Sigmoid colon (tissue), 7 donors: ENCODE results near the gene THBS2. TPM values are rescaled to one million over a fixed set of nuclear protein-coding genes. Genes with fewer than 3 reads are reported as not detected.

Experiments used
- DNase-seq: peaks from one replicate; pipeline ENCODE4 v3.0.0-alpha.2; 2019
- H3K27ac ChIP-seq, 4 donors: fragments of 200-600 bp; sonication (generic); one replicate each; pipeline ENCODE4 v1.5.1; 2016 to 2019; ENCODE audit warnings: mild to moderate bottlenecking in 1 of 4
- H3K27me3 ChIP-seq, 3 donors: fragments of 200-600 bp; sonication (generic); one replicate each; pipeline ENCODE4 v1.5.1; 2019; ENCODE audit warnings: mild to moderate bottlenecking in 1 of 3
- H3K36me3 ChIP-seq, 4 donors: fragments of 200-600 bp; sonication (generic); one replicate each; pipeline ENCODE4 v1.5.1; 2016 to 2019
- H3K4me1 ChIP-seq, 4 donors: fragments of 200-600 bp; sonication (generic); one replicate each; pipeline ENCODE4 v1.5.1; 2017 to 2019
- H3K4me3 ChIP-seq, 4 donors: fragments of 200-600 bp; sonication (generic); one replicate each; pipeline ENCODE4 v1.5.1; 2017 to 2019; ENCODE audit warnings: mild to moderate bottlenecking in 2 of 4, moderate library complexity in 1 of 4
- H3K9me3 ChIP-seq, 4 donors: fragments of 200-600 bp in 3 of 4; sonication (generic) in 3 of 4; one replicate each; pipeline versions ENCODE4 v1.5.1 to v1.6.1; 2013 to 2019
- CTCF ChIP-seq, 4 experiments: fragments of 450-650 bp in 3 of 4; fragments of 200-600 bp in 1 of 4; IDR thresholded peaks; one replicate each; pipeline ENCODE4 v1.5.1; 2016 to 2019; ENCODE audit warnings: antibody characterized with exemption in 4 of 4, mild to moderate bottlenecking in 3 of 4, moderate library complexity in 2 of 4
- EP300 ChIP-seq, 4 donors: sonication (generic); formaldehyde crosslinking; IDR thresholded peaks; one replicate each; pipeline ENCODE4 v1.6.1; 2017; ENCODE audit warnings: antibody characterized with exemption in 4 of 4
- POLR2A ChIP-seq, 2 donors: fragments of 450-650 bp; IDR thresholded peaks; one replicate each; pipeline ENCODE4 v1.6.1; 2016; ENCODE audit warnings: antibody characterized with exemption in 2 of 2, mild to moderate bottlenecking in 2 of 2, moderate library complexity in 2 of 2
- POLR2AphosphoS5 ChIP-seq, 4 donors: sonication (generic); formaldehyde crosslinking; IDR thresholded peaks; one replicate each; pipeline ENCODE4 v1.6.1; 2017; ENCODE audit warnings: antibody characterized with exemption in 4 of 4
- WGBS, 2 donors: extraction: QIAGEN DNeasy Blood & Tissue Kit; methylation state at CpG; one replicate each; pipeline ENCODE4 v1.1.7; 2013; 5-methylcytosine and 5-hydroxymethylcytosine counted together
- intact Hi-C: fragments of 100-400 bp; cut with DNase I; formaldehyde crosslinking; loops from one replicate; pipeline ENCODE4 v1.15.1; 2023
- polyA plus RNA-seq, 3 donors: library from polyadenylated mRNA; stranded (reverse); fragments of 200-250 nt; gene quantifications; one replicate each; pipeline ENCODE4 v1.2.3, GENCODE V29; 2013
- total RNA-seq, 4 donors: library from RNA; depleted of rRNA; stranded (reverse); fragments of >200 nt; gene quantifications; one replicate each; pipeline ENCODE4 v1.1.0, GENCODE V29; 2016
- donor health status: healthy with polysubstance abuse.
- donor health status: Bipolar disorder and iron deficiency.
- donor health status: healthy.

THBS2 gene
- total and polyA plus RNA-seq, 7 donors = 1.7 to 59.0 (median 37.6) TPM

- Histone ChIP-seq H3K27me3 (no peaks in the 10 kb centered on the region), H3K36me3 (peaks cover 0 to 30% (median 0%) of the 10 kb centered on the region in 4 donors), H3K27ac (no peak overlapping the region), H3K4me3 (no peak overlapping the region), H3K4me1 (peaks cover 0 to 4% (median 0%) of the 10 kb centered on the region in 4 donors), H3K9me3 (no peaks in the 10 kb centered on the region)
- intact Hi-C loops = no loop called here
- WGBS, 2 donors = 89% methylated on average over 8 of the region's 8 CpGs
- no peak for TF ChIP-seq POLR2A (IDR thresholded peaks at IDR 0.05)
- no peak for TF ChIP-seq CTCF (IDR thresholded peaks at IDR 0.05)
- no peak for TF ChIP-seq EP300 (IDR thresholded peaks at IDR 0.05)
- no peak for TF ChIP-seq POLR2AphosphoS5 (IDR thresholded peaks at IDR 0.05)
- no peak for DNase-seq
Measured at GRCh38 chr6:169238766-169239165, 14.9 kb downstream of the THBS2 start.

GRCh38 chr6:169237496-169238134, 16.0 kb downstream of the THBS2 start:
- 82 to 87% methylated on average over 25 of the region's 25 CpGs for WGBS, 2 donors
- intact Hi-C loops = no loop called here
- Histone ChIP-seq H3K27me3 (no peaks in the 10 kb centered on the region), H3K27ac (no peak overlapping the region), H3K4me1 (no peaks in the 10 kb centered on the region), H3K4me3 (no peak overlapping the region), H3K9me3 (no peaks in the 10 kb centered on the region), H3K36me3 (peaks cover 0 to 39% (median 0%) of the 10 kb centered on the region in 4 donors)
- no peak for DNase-seq
- TF ChIP-seq POLR2A (IDR thresholded peaks at IDR 0.05) (no peak), POLR2AphosphoS5 (IDR thresholded peaks at IDR 0.05) (no peak), EP300 (IDR thresholded peaks at IDR 0.05) (no peak), CTCF (IDR thresholded peaks at IDR 0.05) (no peak)

- no peak overlapping the region for H3K4me3 ChIP-seq
- H3K4me1 ChIP-seq = no peaks in the 10 kb centered on the region
- no peak for TF ChIP-seq EP300 (IDR thresholded peaks at IDR 0.05)
- TF ChIP-seq POLR2AphosphoS5 (IDR thresholded peaks at IDR 0.05) = no peak
- TF ChIP-seq CTCF (IDR thresholded peaks at IDR 0.05) = no peak
- TF ChIP-seq POLR2A (IDR thresholded peaks at IDR 0.05) = no peak
- peaks cover 0 to 44% (median 0%) of the 10 kb centered on the region in 4 donors for H3K36me3 ChIP-seq
- H3K27me3 ChIP-seq = no peaks in the 10 kb centered on the region
- no peaks in the 10 kb centered on the region for H3K9me3 ChIP-seq
- intact Hi-C loops = no loop called here
- DNase-seq = no peak
- H3K27ac ChIP-seq = no peak overlapping the region
- 87 to 89% methylated on average over 17 of the region's 17 CpGs for WGBS, 2 donors
Measured at GRCh38 chr6:169236988-169237387, 16.7 kb downstream of the THBS2 start.

- no peak for DNase-seq
- Histone ChIP-seq H3K27ac (no peak overlapping the region), H3K4me1 (no peaks in the 10 kb centered on the region), H3K36me3 (peaks cover 0 to 49% (median 0%) of the 10 kb centered on the region in 4 donors), H3K4me3 (no peak overlapping the region), H3K27me3 (no peaks in the 10 kb centered on the region), H3K9me3 (no peaks in the 10 kb centered on the region)
- WGBS, 2 donors = 81 to 95% methylated on average over 8 of the region's 8 CpGs
- TF ChIP-seq EP300 (IDR thresholded peaks at IDR 0.05) (no peak), POLR2AphosphoS5 (IDR thresholded peaks at IDR 0.05) (no peak), POLR2A (IDR thresholded peaks at IDR 0.05) (no peak), CTCF (IDR thresholded peaks at IDR 0.05) (no peak)
- intact Hi-C loops = no loop called here
Measured at GRCh38 chr6:169236545-169236944, 17.1 kb downstream of the THBS2 start.

GRCh38 chr6:169235286-169235685, 18.4 kb downstream of the THBS2 start:
- WGBS, 2 donors = 94 to 95% methylated on average over 11 of the region's 11 CpGs
- DNase-seq = no peak

More at GRCh38 chr6:169235286-169235685, 18.4 kb downstream of the THBS2 start:
- no peak overlapping the region for H3K27ac ChIP-seq
- intact Hi-C loops = no loop called here
- H3K27me3 ChIP-seq = no peaks in the 10 kb centered on the region
- H3K4me1 ChIP-seq = peaks cover 0 to 4% (median 0%) of the 10 kb centered on the region in 4 donors
- H3K4me3 ChIP-seq = no peak overlapping the region
- H3K36me3 ChIP-seq = peaks cover 0 to 44% (median 0%) of the 10 kb centered on the region in 4 donors
- TF ChIP-seq POLR2A (IDR thresholded peaks at IDR 0.05) (no peak), EP300 (IDR thresholded peaks at IDR 0.05) (no peak)
- H3K9me3 ChIP-seq = no peaks in the 10 kb centered on the region
